Trophoblast cell (in vitro differentiated cells and primary cell): ENCODE data around the gene GSX2.

Experiments used
- DNase-seq, 2 donors: peaks; one replicate each; pipeline ENCODE4 v3.0.0-alpha.2; 2016
- H2AFZ ChIP-seq: 2 replicates; pipeline ENCODE4 v1.6.1; 2013; ENCODE audit warnings: low read length, moderate library complexity, mild to moderate bottlenecking; ENCODE audit not compliant: insufficient read depth, poor library complexity
- H2AK5ac ChIP-seq: 2 replicates; pipeline ENCODE4 v1.6.1; 2013; ENCODE audit warnings: mild to moderate bottlenecking, low read length
- H2BK120ac ChIP-seq: 2 replicates; pipeline ENCODE4 v1.6.1; 2013; ENCODE audit warnings: low read length, mild to moderate bottlenecking, moderate library complexity; ENCODE audit not compliant: insufficient read depth, poor library complexity
- H2BK12ac ChIP-seq: 2 replicates; pipeline ENCODE4 v1.6.1; 2013; ENCODE audit warnings: mild to moderate bottlenecking, low read length, moderate library complexity
- H2BK5ac ChIP-seq: 2 replicates; pipeline ENCODE4 v1.6.1; 2013; ENCODE audit warnings: low read length, low read depth, moderate library complexity, mild to moderate bottlenecking; ENCODE audit not compliant: poor library complexity
- H3K14ac ChIP-seq: 2 replicates; pipeline ENCODE4 v1.6.1; 2013; ENCODE audit warnings: mild to moderate bottlenecking, low read length
- H3K18ac ChIP-seq: 2 replicates; pipeline ENCODE4 v1.6.1; 2013; ENCODE audit warnings: mild to moderate bottlenecking, low read length
- H3K23ac ChIP-seq: 2 replicates; pipeline ENCODE4 v1.6.1; 2013; ENCODE audit warnings: low read length
- H3K27ac ChIP-seq: 2 replicates; pipeline ENCODE4 v1.5.1; 2013; ENCODE audit warnings: low read depth, mild to moderate bottlenecking, inconsistent platforms, low read length, moderate library complexity
- H3K27me3 ChIP-seq: 2 replicates; pipeline ENCODE4 v1.6.1; 2013; ENCODE audit warnings: inconsistent platforms, mild to moderate bottlenecking, low read length, moderate library complexity; ENCODE audit not compliant: insufficient read depth
- H3K36me3 ChIP-seq, 2 experiments: 1 replicate in 1 of 2; 2 replicates in 1 of 2; pipeline ENCODE4 v1.6.1; 2013; ENCODE audit warnings: low read length in 2 of 2, mild to moderate bottlenecking in 2 of 2, moderate library complexity in 1 of 2; ENCODE audit not compliant: insufficient read depth in 2 of 2, control insufficient read depth in 1 of 2
- H3K4ac ChIP-seq: 2 replicates; pipeline ENCODE4 v1.6.1; 2013; ENCODE audit warnings: low read depth, mild to moderate bottlenecking, low read length, moderate library complexity
- H3K4me1 ChIP-seq, 2 experiments: 1 replicate in 1 of 2; 2 replicates in 1 of 2; pipeline ENCODE4 v1.6.1; 2013; ENCODE audit warnings: low read length in 2 of 2, mild to moderate bottlenecking in 2 of 2, moderate library complexity in 1 of 2; ENCODE audit not compliant: insufficient read depth in 2 of 2, control insufficient read depth in 1 of 2
- H3K4me2 ChIP-seq: 2 replicates; pipeline ENCODE4 v1.6.1; 2013; ENCODE audit warnings: inconsistent platforms, mild to moderate bottlenecking, low read length, moderate library complexity
- H3K4me3 ChIP-seq: 2 replicates; pipeline ENCODE4 v1.5.1; 2013; ENCODE audit warnings: mild to moderate bottlenecking, low read depth, low read length, inconsistent platforms
- H3K79me1 ChIP-seq: one replicate; pipeline ENCODE4 v1.6.1; 2013; ENCODE audit warnings: low read length
- H3K79me2 ChIP-seq: 2 replicates; pipeline ENCODE4 v1.6.1; 2013; ENCODE audit warnings: low read length, mild to moderate bottlenecking; ENCODE audit not compliant: control insufficient read depth, insufficient read depth, poor library complexity
- H3K9ac ChIP-seq: 2 replicates; pipeline ENCODE4 v1.6.1; 2013; ENCODE audit warnings: mild to moderate bottlenecking, low read length
- H3K9me3 ChIP-seq: 2 replicates; pipeline ENCODE4 v1.6.1; 2013; ENCODE audit warnings: low read depth, mild to moderate bottlenecking, control low read depth, inconsistent platforms, low read length; ENCODE audit not compliant: insufficient read depth
- H4K12ac ChIP-seq: 2 replicates; pipeline ENCODE4 v1.6.1; 2013; ENCODE audit warnings: low read depth, mild to moderate bottlenecking, low read length, moderate library complexity
- H4K8ac ChIP-seq: 2 replicates; pipeline ENCODE4 v1.6.1; 2013; ENCODE audit warnings: low read depth, mild to moderate bottlenecking, low read length, moderate library complexity
- H4K91ac ChIP-seq: one replicate; pipeline ENCODE4 v1.6.1; 2013; ENCODE audit warnings: low read depth, mild to moderate bottlenecking, low read length, moderate library complexity
- WGBS: extraction: QIAGEN DNeasy Blood & Tissue Kit; methylation state at CpG from one replicate; pipeline ENCODE4 v1.1.7; 2013; ENCODE audit warnings: missing lambda C conversion rate; ENCODE audit not compliant: insufficient read length, insufficient coverage; ENCODE audit errors: extremely low coverage; 5-methylcytosine and 5-hydroxymethylcytosine counted together

Gene GSX2

GRCh38 chr4:54055494-54055893 lies 44.5 kb upstream of the GSX2 start:
- no peak overlapping the region for H3K4me2 ChIP-seq
- no CpG with 5 or more reads among the region's 1 CpG for WGBS

GRCh38 chr4:54056360-54056759 lies 43.6 kb upstream of the GSX2 start:
- Histone ChIP-seq H3K9ac (no peak overlapping the region), H4K8ac (no peak overlapping the region), H3K4me1 (no peaks in the 10 kb centered on the region), H3K9me3 (no peaks in the 10 kb centered on the region), H3K27ac (no peak overlapping the region), H3K4ac (no peak overlapping the region), H3K27me3 (no peaks in the 10 kb centered on the region), H3K79me1 (no peaks in the 10 kb centered on the region), H3K36me3 (no peaks in the 10 kb centered on the region), H2BK120ac (no peak overlapping the region), H2AFZ (no peak overlapping the region), H3K4me2 (no peak overlapping the region), H3K23ac (no peak overlapping the region), H3K79me2 (no peaks in the 10 kb centered on the region), H4K91ac (no peak overlapping the region), H3K14ac (no peak overlapping the region), H3K18ac (no peak overlapping the region), H2AK5ac (no peak overlapping the region), H4K12ac (no peak overlapping the region), H2BK12ac (no peak overlapping the region), H3K4me3 (no peak overlapping the region), H2BK5ac (no peak overlapping the region)
- no peak for DNase-seq

More at GRCh38 chr4:54055494-54055893, 44.5 kb upstream of the GSX2 start:
- no peaks in the 10 kb centered on the region for H3K4me1 ChIP-seq
- no peak overlapping the region for H2BK5ac ChIP-seq
- no peak overlapping the region for H2BK12ac ChIP-seq
- no peak overlapping the region for H4K8ac ChIP-seq
- H3K14ac ChIP-seq = no peak overlapping the region
- no peak for DNase-seq
- H4K91ac ChIP-seq = no peak overlapping the region
- H2AK5ac ChIP-seq = no peak overlapping the region
- no peaks in the 10 kb centered on the region for H3K27me3 ChIP-seq
- no peaks in the 10 kb centered on the region for H3K79me2 ChIP-seq
- H3K4ac ChIP-seq = no peak overlapping the region
- H2AFZ ChIP-seq = no peak overlapping the region
- no peak overlapping the region for H4K12ac ChIP-seq
- H3K9me3 ChIP-seq = no peaks in the 10 kb centered on the region
- H3K23ac ChIP-seq = no peak overlapping the region
- H3K9ac ChIP-seq = no peak overlapping the region
- no peak overlapping the region for H2BK120ac ChIP-seq
- H3K4me3 ChIP-seq = no peak overlapping the region
- H3K18ac ChIP-seq = no peak overlapping the region
- no peaks in the 10 kb centered on the region for H3K79me1 ChIP-seq
- H3K36me3 ChIP-seq = no peaks in the 10 kb centered on the region
- H3K27ac ChIP-seq = no peak overlapping the region

GRCh38 chr4:54058171-54058570 lies 41.8 kb upstream of the GSX2 start:
- H2AK5ac ChIP-seq = no peak overlapping the region
- no peak overlapping the region for H4K12ac ChIP-seq
- H3K9ac ChIP-seq = no peak overlapping the region
- no peak overlapping the region for H3K18ac ChIP-seq
- no peak overlapping the region for H3K4ac ChIP-seq
- no peak overlapping the region for H2BK5ac ChIP-seq
- H3K9me3 ChIP-seq = no peaks in the 10 kb centered on the region
- H3K36me3 ChIP-seq = no peaks in the 10 kb centered on the region
- no peaks in the 10 kb centered on the region for H3K27me3 ChIP-seq
- no peaks in the 10 kb centered on the region for H3K79me2 ChIP-seq
- H2BK120ac ChIP-seq = no peak overlapping the region
- H3K4me1 ChIP-seq = no peaks in the 10 kb centered on the region
- DNase-seq = no peak
- whole genome bisulfite sequencing = no CpG with 5 or more reads among the region's 3 CpGs
- H4K8ac ChIP-seq = no peak overlapping the region
- no peak overlapping the region for H3K27ac ChIP-seq
- H4K91ac ChIP-seq = no peak overlapping the region
- H2BK12ac ChIP-seq = no peak overlapping the region
- H2AFZ ChIP-seq = no peak overlapping the region
- no peak overlapping the region for H3K23ac ChIP-seq
- no peak overlapping the region for H3K4me2 ChIP-seq
- no peak overlapping the region for H3K14ac ChIP-seq
- H3K79me1 ChIP-seq = no peaks in the 10 kb centered on the region
- no peak overlapping the region for H3K4me3 ChIP-seq

- Histone ChIP-seq H3K27ac (no peak overlapping the region), H3K4me2 (no peak overlapping the region), H3K4me3 (no peak overlapping the region), H3K27me3 (no peaks in the 10 kb centered on the region), H3K18ac (no peak overlapping the region), H3K9ac (no peak overlapping the region), H2BK5ac (no peak overlapping the region), H3K14ac (no peak overlapping the region), H3K4me1 (no peaks in the 10 kb centered on the region), H3K4ac (no peak overlapping the region), H4K12ac (no peak overlapping the region), H3K9me3 (no peaks in the 10 kb centered on the region), H3K79me2 (peaks cover 8% of the 10 kb centered on the region), H2AFZ (no peak overlapping the region), H2AK5ac (no peak overlapping the region), H4K8ac (no peak overlapping the region), H3K79me1 (peaks cover 9% of the 10 kb centered on the region), H2BK12ac (no peak overlapping the region), H3K36me3 (no peaks in the 10 kb centered on the region), H3K23ac (no peak overlapping the region), H2BK120ac (no peak overlapping the region), H4K91ac (no peak overlapping the region)
- WGBS = no CpG with 5 or more reads among the region's 2 CpGs
- DNase-seq = no peak
Observed at GRCh38 chr4:54060116-54060515, 39.8 kb upstream of the GSX2 start.
